Brain microvascular endothelial cell (primary cell): ENCODE measurements around the gene SPPL2B.
"Not testable (repeated sequence)": the region's sequence is repeated elsewhere in the genome, so short reads cannot be mapped to it uniquely, and the experiment has no call there.

ENCODE experiments used
- DNase-seq: peaks from one replicate; pipeline ENCODE4 v3.0.0-alpha.2; 2020
- H3K27ac ChIP-seq: fragments of 250-450 bp; sonication (Bioruptor Pico); 2 replicates; pipeline ENCODE4 v1.5.1; 2020; ENCODE audit warnings: mild to moderate bottlenecking, moderate library complexity
- H3K27me3 ChIP-seq: fragments of 250-450 bp; sonication (Bioruptor Pico); replicated peaks from 2 replicates; pipeline ENCODE4 v1.5.1; 2020; ENCODE audit warnings: mild to moderate bottlenecking
- H3K36me3 ChIP-seq: fragments of 250-450 bp; sonication (Bioruptor Pico); replicated peaks from 2 replicates; pipeline ENCODE4 v1.5.1; 2020; ENCODE audit warnings: mild to moderate bottlenecking
- H3K4me3 ChIP-seq: 2 replicates; pipeline ENCODE4 v1.5.1; 2011; ENCODE audit warnings: low read depth, mild to moderate bottlenecking, control low read depth, low read length, moderate library complexity
- CTCF ChIP-seq: IDR thresholded peaks from 2 replicates; pipeline ENCODE4 v1.5.1; 2011; ENCODE audit warnings: low read depth, mild to moderate bottlenecking, moderate library complexity, low read length, control low read depth, inconsistent platforms; ENCODE audit errors: missing control alignments
- in situ Hi-C: cut with HindIII; loops from 2 replicates; pipeline ENCODE4 v1.10.0; 2017; ENCODE audit warnings: low sequenced_read_pairs, low pct_ligation_motif_present

SPPL2B gene

GRCh38 chr19:2389594-2389993, 61.1 kb downstream of the SPPL2B start:
- Histone ChIP-seq H3K36me3 (no peaks in the 10 kb centered on the region), H3K4me3 (no peak overlapping the region), H3K27ac (no peak overlapping the region), H3K27me3 (peaks cover 1% of the 10 kb centered on the region)
- in situ Hi-C loops = no loop called here
- TF ChIP-seq CTCF = no peak
- DNase-seq = no peak

- in situ Hi-C loops = no loop called here
- Histone ChIP-seq H3K27me3 (peaks cover 1% of the 10 kb centered on the region), H3K27ac (no peak overlapping the region), H3K4me3 (no peak overlapping the region), H3K36me3 (no peaks in the 10 kb centered on the region)
- DNase-seq = peak; percentile 58
- TF ChIP-seq CTCF = peak; percentile 85
Measured at GRCh38 chr19:2391118-2391725, 62.7 kb downstream of the SPPL2B start.

GRCh38 chr19:2392366-2392765, 63.9 kb downstream of the SPPL2B start:
- no peaks in the 10 kb centered on the region for H3K36me3 ChIP-seq
- H3K27me3 ChIP-seq = peaks cover 1% of the 10 kb centered on the region
- no peak overlapping the region for H3K27ac ChIP-seq
- in situ Hi-C loops = no loop called here
- DNase-seq = no peak
- no peak overlapping the region for H3K4me3 ChIP-seq
- no peak for TF ChIP-seq CTCF

GRCh38 chr19:2392899-2393298, 64.4 kb downstream of the SPPL2B start:
- in situ Hi-C loops = not testable (repeated sequence)

GRCh38 chr19:2394054-2394441, 65.6 kb downstream of the SPPL2B start:
- no peaks in the 10 kb centered on the region for H3K36me3 ChIP-seq
- in situ Hi-C loops = no loop called here
- no peak for TF ChIP-seq CTCF
- DNase-seq = no peak
- peaks cover 1% of the 10 kb centered on the region for H3K27me3 ChIP-seq
- no peak overlapping the region for H3K4me3 ChIP-seq
- no peak overlapping the region for H3K27ac ChIP-seq

More at GRCh38 chr19:2392899-2393298, 64.4 kb downstream of the SPPL2B start:
- not testable (repeated sequence) for H3K27me3 ChIP-seq, DNase-seq, H3K36me3 ChIP-seq, H3K27ac ChIP-seq, H3K4me3 ChIP-seq

- Histone ChIP-seq H3K36me3 (no peaks in the 10 kb centered on the region), H3K4me3 (no peak overlapping the region), H3K27ac (no peak overlapping the region), H3K27me3 (peaks cover under 1% of the 10 kb centered on the region)
- in situ Hi-C loops = no loop called here
- TF ChIP-seq CTCF = no peak
- no peak for DNase-seq
Measured at GRCh38 chr19:2394442-2395292, 66.2 kb downstream of the SPPL2B start.

GRCh38 chr19:2395293-2395829, 66.9 kb downstream of the SPPL2B start:
- H3K36me3 ChIP-seq, H3K27ac ChIP-seq, DNase-seq, H3K27me3 ChIP-seq, in situ Hi-C loops, H3K4me3 ChIP-seq: not testable (repeated sequence)

- DNase-seq, in situ Hi-C loops, H3K27ac ChIP-seq, H3K36me3 ChIP-seq, H3K27me3 ChIP-seq, H3K4me3 ChIP-seq: not testable (repeated sequence)
Measured at GRCh38 chr19:2397173-2397572, 68.7 kb downstream of the SPPL2B start.
